ENCODE measurements around the gene WEE1.

The WEE1 gene

DNA sequence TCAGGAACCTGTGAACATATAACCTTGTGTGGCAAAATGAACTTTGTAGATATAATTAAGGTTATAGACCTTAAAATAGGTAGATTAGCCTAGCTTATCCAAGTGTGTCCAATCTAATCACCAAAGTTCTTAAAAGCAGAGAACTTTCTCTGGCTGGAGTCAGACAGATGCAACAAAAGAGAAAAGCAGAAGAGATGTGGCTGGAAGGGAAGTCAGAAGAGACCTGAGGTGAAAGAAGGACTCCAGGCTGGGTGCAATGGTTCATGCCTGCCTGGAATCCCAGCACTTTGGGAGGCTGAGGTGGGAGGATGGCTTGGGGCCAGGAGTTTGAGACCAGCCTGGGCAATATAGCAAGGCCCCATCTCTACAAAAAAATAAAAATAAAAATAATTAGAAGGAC is 51.0 kb downstream of the WEE1 start:
- H3K4me3 ChIP-seq (replicated peaks; ENCODE audit: insufficient read depth, low read length), result no peak overlapping the region

DNA sequence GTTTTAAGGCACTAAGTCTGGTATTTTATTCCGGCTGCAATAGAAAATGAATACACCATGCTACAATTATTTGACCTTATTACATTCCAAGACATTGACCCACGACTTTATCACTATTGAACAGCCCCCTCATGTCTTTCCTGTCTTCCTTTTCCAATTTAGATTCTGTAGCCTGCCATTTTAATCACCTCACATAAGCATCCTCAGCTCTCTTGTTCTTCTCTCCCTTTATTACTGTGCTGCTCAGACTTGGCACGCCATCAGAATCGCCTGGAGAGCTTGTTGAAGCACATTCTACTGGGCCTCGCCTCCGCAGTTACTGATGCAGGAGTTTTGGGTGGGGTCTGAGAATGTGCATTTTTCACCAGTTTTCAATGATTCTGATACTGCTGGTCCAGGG is 51.7 kb downstream of the WEE1 start:
- no peak for DNase-seq (ENCODE audit: low read depth in 1 of 2, low spot score in 1 of 2)
- H3K27ac ChIP-seq (replicated peaks), result no peak overlapping the region
- H3K27me3 ChIP-seq (ENCODE audit: insufficient read depth, poor library complexity, severe bottlenecking), result no peaks in the 10 kb centered on the region
- H3K4me3 ChIP-seq (replicated peaks; ENCODE audit: insufficient read depth, low read length), result no peak overlapping the region
- TF ChIP-seq GABPA (IDR thresholded peaks at IDR 0.05; ENCODE audit: low read depth), result no peak
- no peak for TF ChIP-seq SPI1 (IDR thresholded peaks at IDR 0.05; ENCODE audit: borderline replicate concordance, low read depth)
- TF ChIP-seq, protein P1, sequence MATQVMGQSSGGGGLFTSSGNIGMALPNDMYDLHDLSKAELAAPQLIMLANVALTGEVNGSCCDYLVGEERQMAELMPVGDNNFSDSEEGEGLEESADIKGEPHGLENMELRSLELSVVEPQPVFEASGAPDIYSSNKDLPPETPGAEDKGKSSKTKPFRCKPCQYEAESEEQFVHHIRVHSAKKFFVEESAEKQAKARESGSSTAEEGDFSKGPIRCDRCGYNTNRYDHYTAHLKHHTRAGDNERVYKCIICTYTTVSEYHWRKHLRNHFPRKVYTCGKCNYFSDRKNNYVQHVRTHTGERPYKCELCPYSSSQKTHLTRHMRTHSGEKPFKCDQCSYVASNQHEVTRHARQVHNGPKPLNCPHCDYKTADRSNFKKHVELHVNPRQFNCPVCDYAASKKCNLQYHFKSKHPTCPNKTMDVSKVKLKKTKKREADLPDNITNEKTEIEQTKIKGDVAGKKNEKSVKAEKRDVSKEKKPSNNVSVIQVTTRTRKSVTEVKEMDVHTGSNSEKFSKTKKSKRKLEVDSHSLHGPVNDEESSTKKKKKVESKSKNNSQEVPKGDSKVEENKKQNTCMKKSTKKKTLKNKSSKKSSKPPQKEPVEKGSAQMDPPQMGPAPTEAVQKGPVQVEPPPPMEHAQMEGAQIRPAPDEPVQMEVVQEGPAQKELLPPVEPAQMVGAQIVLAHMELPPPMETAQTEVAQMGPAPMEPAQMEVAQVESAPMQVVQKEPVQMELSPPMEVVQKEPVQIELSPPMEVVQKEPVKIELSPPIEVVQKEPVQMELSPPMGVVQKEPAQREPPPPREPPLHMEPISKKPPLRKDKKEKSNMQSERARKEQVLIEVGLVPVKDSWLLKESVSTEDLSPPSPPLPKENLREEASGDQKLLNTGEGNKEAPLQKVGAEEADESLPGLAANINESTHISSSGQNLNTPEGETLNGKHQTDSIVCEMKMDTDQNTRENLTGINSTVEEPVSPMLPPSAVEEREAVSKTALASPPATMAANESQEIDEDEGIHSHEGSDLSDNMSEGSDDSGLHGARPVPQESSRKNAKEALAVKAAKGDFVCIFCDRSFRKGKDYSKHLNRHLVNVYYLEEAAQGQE (IDR thresholded peaks at IDR 0.05; ENCODE audit: insufficient replicate concordance, low read depth), result no peak
- no peak for TF ChIP-seq POLR2AphosphoS5 (IDR thresholded peaks at IDR 0.05; ENCODE audit: low read depth)
- TF ChIP-seq, protein P2, sequence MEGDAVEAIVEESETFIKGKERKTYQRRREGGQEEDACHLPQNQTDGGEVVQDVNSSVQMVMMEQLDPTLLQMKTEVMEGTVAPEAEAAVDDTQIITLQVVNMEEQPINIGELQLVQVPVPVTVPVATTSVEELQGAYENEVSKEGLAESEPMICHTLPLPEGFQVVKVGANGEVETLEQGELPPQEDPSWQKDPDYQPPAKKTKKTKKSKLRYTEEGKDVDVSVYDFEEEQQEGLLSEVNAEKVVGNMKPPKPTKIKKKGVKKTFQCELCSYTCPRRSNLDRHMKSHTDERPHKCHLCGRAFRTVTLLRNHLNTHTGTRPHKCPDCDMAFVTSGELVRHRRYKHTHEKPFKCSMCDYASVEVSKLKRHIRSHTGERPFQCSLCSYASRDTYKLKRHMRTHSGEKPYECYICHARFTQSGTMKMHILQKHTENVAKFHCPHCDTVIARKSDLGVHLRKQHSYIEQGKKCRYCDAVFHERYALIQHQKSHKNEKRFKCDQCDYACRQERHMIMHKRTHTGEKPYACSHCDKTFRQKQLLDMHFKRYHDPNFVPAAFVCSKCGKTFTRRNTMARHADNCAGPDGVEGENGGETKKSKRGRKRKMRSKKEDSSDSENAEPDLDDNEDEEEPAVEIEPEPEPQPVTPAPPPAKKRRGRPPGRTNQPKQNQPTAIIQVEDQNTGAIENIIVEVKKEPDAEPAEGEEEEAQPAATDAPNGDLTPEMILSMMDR (IDR thresholded peaks at IDR 0.05; ENCODE audit: insufficient read depth, low read length), result no peak

More for the DNA sequence above, 51.0 kb downstream of the WEE1 start:
- Histone ChIP-seq H3K27me3 (ENCODE audit: insufficient read depth, poor library complexity, severe bottlenecking) (no peaks in the 10 kb centered on the region), H3K27ac (replicated peaks) (no peak overlapping the region)
- peak; percentile 65; the same call in 1 of the 2 replicates for TF ChIP-seq SPI1 (IDR thresholded peaks at IDR 0.05; ENCODE audit: borderline replicate concordance, low read depth)
- TF ChIP-seq POLR2AphosphoS5 (IDR thresholded peaks at IDR 0.05; ENCODE audit: low read depth), result no peak
- no peak for DNase-seq (ENCODE audit: low read depth in 1 of 2, low spot score in 1 of 2)

DNA sequence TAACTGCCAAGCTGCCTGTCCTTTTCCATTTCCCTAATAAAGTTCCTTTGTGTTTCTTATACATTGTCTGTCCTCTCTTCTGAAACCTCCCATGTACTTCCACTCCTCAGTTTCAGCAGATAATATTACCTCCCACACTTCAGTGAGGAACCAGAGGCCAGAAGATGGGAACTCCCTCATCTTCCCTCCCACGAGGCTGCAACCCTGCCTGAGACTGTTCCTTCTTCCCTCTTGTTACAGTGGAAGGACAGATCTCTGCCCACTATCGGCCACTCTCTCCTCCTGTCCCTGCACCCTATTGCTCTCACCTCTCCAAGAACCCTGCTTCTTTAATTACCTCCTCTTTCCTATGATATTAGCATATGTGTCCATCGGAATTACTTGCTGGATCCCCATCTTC is 52.3 kb downstream of the WEE1 start:
- H3K27ac ChIP-seq (replicated peaks), result no peak overlapping the region
- no peaks in the 10 kb centered on the region for H3K27me3 ChIP-seq (ENCODE audit: insufficient read depth, poor library complexity, severe bottlenecking)
- TF ChIP-seq, protein P2 (IDR thresholded peaks at IDR 0.05; ENCODE audit: insufficient read depth, low read length), result no peak
- TF ChIP-seq GABPA (IDR thresholded peaks at IDR 0.05; ENCODE audit: low read depth), result no peak
- peak; percentile 21; the same call in 1 of the 2 replicates for TF ChIP-seq SPI1 (IDR thresholded peaks at IDR 0.05; ENCODE audit: borderline replicate concordance, low read depth)
- TF ChIP-seq, protein P1 (IDR thresholded peaks at IDR 0.05; ENCODE audit: insufficient replicate concordance, low read depth), result no peak
- no peak for TF ChIP-seq POLR2AphosphoS5 (IDR thresholded peaks at IDR 0.05; ENCODE audit: low read depth)
- no peak overlapping the region for H3K4me3 ChIP-seq (replicated peaks; ENCODE audit: insufficient read depth, low read length)
- peak in 1 of 2 experiments; percentile 23 for DNase-seq (ENCODE audit: low read depth in 1 of 2, low spot score in 1 of 2)

DNA sequence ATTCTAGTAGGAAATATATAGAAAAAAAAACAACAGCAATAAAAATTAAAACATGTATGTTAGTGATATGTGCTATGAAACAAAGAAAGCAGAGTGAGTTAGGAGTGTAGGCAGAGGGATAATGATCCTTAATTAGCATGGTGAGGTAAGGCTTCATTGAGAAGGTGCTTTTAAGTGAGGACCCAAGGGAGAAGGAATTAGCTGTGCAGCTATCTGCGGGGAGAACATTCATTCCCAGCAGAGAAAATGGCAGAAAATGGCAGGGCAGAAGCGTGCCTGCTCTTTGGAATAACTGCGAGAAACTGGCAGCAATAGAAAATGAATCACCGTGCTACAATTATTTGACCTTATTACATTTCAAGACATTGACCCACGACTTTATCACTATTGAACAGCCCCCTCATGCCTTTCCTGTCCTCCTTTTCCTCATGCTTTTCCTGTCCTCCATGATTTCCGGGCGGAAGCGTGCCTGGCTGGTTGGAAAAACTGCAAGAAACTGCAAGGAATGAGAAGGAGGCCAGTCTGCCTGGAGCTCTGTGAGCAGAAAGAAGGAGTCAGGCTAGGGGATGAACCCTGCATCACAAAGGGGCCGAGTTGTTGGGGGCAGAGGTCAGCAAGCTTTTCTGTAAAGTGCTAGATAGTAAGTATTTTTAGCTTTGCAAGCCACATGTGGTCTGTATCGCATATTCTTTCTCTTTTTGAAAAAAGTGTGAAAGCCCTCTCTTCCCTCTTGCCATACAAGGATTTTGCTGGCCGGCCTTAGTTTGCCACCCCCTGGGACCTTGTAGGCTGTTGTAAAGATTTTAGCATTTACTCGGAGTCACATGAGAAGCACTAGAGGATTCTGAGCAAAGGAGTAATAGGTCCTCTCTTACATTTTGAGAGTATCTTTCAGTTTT is 53.3 kb downstream of the WEE1 start:
- DNase-seq (ENCODE audit: low read depth in 1 of 2, low spot score in 1 of 2), result no peak
- H3K27me3 ChIP-seq (ENCODE audit: insufficient read depth, poor library complexity, severe bottlenecking), result no peaks in the 10 kb centered on the region
- TF ChIP-seq POLR2AphosphoS5 (IDR thresholded peaks at IDR 0.05; ENCODE audit: low read depth) (no peak), SPI1 (IDR thresholded peaks at IDR 0.05; ENCODE audit: borderline replicate concordance, low read depth) (no peak), GABPA (IDR thresholded peaks at IDR 0.05; ENCODE audit: low read depth) (no peak)
- TF ChIP-seq, protein P2 (IDR thresholded peaks at IDR 0.05; ENCODE audit: insufficient read depth, low read length), result no peak
- TF ChIP-seq, protein P1 (IDR thresholded peaks at IDR 0.05; ENCODE audit: insufficient replicate concordance, low read depth), result no peak
- H3K4me3 ChIP-seq (replicated peaks; ENCODE audit: insufficient read depth, low read length), result no peak overlapping the region
- no peak overlapping the region for H3K27ac ChIP-seq (replicated peaks)
